NCI-H1105 (cell line): ENCODE measurements around the gene SDK2.

Source experiments
- DNase-seq: peaks from one replicate; lab custom pipeline; 2025; lab: John Stamatoyannopoulos, UW

The SDK2 gene

DNA sequence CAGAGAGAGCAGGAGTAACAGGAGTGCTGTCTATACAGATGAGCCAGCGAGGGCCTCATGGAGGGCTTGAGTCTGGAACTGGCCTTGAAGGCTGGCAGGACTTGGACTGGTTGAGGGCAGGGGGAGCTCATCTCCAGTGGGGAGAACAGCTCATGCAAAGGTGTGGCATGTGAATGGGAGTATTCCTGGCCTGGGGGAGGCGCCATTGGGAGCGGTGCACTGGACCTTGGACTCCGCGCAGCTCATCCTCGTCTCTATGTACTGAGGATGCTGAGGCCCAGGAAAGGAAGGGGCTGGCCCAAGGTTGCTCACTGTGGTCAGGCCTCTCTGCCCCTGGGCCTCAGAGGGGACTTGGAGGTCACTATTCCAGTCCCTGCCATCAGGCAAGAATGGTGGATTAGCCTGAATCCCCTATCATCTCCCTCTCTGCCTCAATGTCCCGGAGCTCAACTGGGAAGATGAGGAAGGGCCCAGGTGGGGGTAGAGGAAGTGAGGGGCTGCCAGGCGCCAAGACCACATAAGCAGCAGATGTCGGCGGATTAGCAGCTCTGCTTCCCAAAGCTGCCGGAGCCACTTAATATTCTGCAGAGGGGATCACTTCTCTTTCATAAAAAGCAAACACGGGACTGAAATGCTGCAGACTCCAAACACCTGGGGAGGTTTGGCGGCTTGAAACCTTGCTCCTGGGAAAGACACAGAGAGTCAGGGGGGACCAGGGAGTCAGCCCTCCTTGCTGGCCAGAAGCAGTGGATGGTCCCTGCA, 88.9 kb downstream of the SDK2 start:
- no peak for DNase-seq

DNA sequence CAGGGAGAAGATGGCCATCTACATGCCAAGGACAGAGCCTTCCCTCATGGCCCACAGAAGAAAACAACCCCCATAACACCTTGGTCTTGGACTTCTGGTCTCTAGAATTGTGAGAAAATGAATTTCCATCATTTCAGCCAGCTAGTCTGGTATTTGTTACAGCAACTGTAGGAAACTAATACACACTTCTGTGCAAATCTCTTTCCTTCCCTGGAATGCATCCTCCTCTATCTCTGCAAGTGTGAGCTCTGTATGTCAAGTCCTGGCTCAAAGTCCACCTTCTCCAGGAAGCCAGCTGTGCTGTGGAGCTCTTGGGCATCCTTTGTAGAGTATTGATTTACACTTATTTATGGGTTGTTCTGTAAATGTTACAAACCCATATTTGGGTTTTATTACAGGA, 89.7 kb downstream of the SDK2 start:
- DNase-seq = no peak

DNA sequence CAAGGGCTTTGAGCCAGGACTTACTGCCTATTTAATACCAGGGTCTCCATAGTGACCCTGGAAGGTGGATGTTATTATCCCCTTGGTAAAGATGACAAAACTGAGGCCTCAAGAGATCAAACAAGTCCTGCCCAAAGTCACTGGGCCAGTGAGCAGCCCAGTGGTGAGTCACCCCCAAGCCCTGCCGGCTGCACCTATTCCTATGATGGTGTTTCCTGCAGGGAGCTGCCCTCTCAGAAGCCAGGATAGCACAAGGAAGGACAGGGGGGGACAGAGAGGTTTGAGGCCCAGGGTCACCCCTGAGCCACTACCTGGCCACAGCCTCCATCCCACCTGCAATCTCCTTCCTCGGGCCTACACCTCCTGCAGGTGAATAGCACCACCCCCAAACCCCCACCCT, 90.9 kb downstream of the SDK2 start:
- DNase-seq = no peak

DNA sequence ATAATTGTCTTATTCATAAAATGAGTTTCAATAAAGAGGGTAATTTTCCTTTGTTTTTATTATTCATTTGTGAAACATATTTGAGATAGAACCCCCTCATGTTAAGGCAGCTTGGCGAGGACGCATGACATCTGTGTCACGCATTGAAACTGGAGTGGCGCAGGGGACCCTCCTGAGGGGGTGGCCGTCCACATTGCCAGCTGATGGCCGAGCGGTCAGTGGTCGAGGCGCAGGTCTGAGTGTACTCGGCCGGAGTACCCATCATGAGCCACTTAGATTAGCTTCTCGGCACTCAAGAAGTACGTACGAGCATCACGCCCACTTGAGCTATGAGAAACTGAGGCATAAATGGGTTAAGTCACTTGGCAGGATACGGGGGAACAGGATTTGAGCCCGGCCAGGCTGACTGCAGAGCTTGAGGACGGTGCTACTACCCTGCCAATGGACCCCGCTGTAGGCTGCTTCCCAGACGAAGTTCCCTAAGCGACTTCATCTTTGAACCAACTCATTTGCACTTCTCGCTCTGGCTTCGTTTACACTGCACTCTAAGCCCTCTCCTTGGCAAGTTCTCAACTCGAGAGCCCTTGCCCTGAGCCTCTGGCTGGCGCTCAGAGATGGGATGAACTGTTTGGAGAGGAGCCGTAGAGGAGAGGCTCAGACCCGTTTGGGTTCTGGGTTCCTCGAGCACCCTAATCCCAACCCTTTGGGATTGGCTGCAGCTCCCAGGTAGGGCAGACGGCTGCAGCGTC, 91.8 kb downstream of the SDK2 start:
- DNase-seq = no peak

DNA sequence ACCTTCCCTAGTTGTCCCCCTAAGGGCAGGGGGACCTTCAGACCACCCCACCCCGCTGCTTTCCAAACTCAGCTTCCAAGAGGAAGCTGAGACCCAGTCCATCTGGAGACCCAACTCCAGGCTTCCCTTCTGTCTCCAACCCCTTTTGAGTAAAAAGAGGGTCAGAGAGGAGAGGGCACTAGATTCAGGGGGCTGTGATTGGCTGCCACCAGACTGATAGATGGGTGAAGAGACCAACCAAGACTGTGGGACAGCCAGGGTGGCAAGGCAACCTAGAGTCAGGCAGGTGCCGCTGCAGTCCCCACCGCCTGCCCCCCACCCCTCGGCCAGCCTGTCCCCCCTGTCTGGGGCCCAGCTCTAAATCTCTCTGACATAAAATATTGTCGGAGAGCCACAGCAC, 92.5 kb downstream of the SDK2 start:
- DNase-seq = no peak

DNA sequence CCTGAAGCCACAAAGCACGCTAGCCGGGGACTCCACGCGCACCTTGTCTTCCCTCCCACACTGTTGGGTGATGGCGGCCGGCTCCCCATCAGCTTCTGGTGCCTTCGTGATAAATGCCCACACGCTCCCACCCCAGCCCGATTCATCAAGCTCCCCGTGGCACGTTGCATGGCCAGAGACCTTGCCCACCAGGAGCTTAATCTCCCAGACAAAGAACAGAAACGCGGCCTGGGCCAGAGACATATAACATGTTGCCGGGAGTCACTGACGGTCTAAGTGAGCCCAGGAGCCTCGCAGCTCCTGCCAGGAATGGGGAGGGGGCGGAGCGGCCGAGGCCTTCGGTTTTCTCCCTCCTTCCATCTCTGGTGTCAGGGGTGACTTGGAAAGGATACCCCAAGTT, 93.1 kb downstream of the SDK2 start:
- no peak for DNase-seq

DNA sequence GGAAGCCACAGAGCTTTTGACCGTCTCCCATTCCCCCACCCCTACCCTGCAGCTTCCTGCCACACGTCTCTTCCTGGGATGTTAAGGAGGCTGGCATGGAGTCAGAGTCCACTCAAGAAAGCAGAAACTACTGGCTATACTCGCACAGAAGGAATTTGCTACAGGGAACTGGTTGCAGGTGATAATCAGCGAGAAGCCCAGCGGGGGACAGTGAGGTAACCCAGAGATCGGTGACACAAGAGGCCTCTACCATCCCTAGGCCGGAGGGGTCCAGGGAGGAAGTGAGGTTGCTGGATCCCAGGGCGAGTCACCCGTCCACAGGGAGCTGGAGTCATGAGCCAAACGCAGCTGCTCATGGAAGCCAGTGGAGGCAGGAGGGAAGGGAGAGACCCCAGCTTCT, 93.7 kb downstream of the SDK2 start:
- no peak for DNase-seq

DNA sequence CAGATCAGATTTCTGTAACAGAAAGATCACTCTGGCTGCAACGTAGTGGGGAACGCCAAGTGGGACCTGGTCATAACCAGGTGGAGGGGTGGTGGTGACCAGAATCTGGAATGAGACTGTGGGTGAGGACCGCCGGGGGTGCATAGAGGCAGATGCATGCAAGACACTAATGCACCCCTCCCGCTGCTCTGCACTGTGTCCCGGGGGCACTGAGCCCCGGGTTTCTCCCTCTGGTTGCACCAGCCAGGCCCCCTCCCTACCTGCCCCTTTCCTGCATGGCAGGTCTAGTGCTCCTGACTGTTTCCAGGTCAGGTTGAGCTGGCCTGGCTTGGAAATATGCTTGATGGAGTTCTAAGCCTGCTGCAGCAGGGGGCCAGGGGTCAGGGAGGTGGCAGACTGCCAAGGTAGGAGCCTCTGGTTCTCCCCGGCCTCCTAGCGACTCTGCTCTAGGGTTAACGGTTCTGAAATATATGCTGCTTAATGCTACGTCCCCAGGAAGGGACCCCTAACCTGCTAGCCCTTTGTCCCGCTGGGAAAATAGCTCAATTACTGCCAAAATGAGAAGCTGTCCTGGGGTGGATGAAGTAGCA, 94.3 kb downstream of the SDK2 start:
- DNase-seq = no peak

DNA sequence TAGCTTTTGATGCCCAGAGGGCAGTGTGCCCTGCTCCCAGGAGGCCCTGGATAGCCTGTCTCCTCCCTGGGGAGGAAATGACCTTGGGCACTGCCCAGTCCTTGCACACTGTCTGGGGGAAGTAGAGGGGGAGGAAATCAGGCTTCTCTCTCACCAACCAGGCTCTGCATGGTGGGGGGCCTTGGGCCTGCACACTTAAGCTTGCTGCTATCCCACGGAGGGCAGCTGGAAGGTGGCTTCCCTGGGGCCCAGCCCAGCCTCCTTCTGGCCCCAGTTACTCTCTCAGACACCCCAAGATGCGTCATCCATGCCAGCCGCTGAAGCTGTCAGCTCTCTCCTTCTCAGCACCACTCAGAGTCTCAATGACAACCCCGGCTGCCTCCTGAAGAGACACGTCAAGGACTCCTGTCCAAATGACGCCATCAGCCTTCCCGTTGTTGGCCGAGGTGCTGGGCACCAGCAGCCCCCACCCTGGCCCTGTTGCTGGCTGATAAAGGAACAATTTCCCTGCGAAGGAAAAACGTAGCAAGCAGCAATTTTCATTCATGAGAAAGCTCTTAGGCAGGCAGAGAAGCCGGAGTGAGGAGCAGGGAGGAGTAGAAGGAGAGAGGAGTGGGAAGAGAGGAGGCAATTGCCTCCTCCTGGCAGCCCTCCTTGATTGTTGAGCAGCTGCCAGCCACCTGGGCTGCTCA, 95.5 kb downstream of the SDK2 start:
- no peak for DNase-seq

DNA sequence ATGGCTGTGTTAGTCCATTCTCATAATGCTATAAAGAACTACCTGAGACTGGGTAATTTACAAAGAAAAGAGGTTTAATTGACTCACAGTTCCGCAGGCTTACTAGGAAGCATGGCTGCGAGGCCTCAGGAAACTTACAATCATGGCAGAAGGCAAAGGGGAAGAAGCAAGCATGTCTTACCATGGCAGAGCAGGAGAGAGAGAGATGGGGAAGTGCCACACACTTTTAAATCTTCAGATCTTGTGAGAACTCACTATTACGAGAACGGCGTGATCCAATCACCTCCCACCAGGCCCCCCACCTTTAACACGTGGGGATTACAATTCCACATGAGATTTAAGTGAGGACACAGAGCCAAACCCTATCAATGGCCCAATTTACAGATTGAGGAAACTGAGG, 96.5 kb downstream of the SDK2 start:
- DNase-seq = no peak

DNA sequence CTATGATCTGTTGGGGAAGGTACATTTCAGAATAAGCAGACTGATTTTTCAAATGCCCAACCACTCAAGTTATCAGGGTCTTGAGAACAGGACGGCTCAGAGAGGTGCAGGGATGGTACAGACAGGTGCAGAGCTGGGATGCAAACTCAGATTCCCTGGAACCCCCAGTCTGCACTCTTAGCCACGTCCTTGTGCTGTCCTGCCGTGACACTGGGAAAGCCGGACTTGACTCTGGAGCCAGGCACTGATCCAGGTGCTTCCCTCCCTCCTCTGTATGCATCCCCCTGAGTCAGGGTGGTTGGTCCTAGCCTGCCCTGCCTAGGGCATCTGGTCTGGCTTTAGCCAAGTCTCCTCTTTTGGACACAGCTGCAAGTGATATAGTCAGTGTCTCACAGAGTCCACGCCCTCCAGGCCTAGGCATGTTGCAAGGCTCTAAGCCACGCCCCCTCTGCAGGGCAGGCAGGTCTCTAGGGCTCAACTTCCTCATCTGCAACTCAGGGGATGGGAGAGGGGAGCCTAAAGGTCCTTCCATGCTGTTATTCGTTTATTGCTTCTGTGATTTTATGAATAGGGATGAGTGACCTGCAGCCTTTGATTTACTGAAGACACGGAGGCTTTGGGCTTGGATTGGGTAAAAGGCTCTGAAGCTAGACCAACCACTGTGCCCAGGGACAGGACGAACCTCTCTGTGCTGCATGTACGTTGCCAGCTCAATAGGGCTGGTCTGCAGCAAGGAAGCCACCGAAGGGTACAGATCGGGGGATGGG, 97.3 kb downstream of the SDK2 start:
- DNase-seq = no peak

DNA sequence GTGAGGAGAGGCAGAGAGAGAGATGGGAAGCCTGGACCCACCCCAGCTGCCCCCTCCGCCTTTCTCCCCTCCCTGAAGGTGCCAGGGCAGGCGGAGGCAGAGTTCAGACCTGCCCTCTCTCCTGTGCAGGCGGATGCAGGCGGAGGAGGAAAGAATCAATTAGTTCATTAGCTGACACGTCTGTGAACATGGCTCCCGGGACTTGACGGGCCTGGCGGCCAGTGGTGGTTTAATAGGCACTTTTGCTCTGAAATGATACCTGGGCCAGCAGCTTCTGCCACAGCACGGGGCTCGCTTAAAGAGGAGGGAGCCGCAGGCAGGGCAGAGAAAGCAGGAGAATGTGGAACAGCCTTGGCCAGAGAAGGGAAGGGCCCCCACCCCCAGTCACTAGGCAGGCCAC, 98.1 kb downstream of the SDK2 start:
- no peak for DNase-seq

DNA sequence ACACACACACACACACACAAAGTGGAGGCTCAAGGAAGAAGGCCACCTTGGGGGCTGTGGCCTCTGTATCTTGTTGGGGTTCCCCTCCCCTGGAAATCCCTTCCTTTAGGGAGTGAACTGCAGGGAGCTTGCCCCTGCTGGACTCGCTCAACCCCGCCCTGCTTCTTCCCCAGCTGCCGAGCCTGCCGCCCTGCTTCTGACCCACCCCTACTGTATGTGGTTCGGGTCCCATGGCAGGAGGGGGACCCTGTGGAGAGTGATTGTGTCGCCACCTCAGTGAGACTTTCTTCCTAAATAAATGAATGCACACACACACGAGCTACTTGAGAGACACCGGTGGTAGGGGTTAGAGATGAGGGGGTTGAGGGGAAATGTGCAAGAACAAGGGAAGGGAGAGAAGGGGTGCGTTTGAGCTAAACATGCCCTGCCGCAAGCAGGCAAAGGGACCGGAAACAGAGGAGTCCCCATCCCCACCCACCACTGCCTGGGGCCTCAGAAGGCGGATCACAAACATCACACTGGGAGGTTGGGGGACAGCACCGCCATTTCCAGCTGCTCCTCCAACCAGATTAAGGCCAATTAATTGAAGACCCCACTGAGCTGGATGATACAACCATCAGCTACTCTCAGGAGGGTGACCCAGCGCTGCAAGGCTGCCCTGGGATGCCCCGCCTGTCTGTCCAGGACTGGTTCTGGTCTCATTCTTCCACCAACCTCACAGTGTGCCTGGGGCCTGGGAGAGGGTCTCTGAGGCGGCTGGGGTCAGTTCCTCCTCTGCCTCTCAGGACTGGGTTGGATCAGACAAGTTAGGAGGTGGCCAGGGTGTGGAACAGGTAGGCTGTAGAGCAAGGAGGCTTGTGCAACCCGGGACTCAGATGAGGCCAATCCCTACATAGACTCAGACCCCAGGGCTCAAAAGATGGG, 98.9 kb downstream of the SDK2 start:
- no peak for DNase-seq

DNA sequence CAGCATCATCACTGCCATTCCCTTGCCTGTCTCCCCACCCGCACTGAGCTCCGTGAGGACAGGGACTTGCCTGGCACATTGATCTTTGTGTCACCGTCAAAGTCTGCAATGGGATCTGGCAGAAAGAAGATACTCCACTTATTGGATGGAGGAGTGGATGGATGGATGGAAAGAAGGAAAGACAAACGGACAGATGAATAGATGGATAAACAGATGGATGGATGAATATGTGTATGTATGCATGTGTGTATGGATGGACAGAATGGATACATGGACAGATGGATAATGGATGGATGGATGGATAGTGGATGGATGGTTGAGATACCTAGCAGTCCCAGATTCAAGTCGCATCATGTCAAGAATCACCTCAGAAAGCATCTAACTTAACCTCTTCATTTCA, 99.9 kb downstream of the SDK2 start:
- DNase-seq = no peak

DNA sequence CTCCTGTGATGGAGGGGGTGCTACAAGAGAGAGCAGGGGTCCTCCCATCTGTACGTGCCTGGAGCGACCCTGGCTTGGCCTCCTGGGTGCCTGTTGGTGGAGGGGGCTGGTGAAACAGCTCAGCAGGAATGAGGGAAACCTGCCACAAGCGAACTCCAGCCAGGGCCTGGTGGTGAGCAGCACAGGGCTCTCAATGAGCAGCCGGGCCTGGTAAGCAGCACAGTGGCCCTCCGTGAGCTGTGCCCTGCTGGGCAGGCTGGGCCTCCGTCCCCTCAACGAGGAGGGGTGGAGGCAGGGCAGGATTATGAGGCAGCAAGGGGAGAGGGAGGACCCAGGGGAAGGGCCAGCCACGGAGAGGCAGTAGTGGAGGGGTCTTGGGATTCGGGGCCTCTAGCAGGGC, 101.9 kb downstream of the SDK2 start:
- no peak for DNase-seq

DNA sequence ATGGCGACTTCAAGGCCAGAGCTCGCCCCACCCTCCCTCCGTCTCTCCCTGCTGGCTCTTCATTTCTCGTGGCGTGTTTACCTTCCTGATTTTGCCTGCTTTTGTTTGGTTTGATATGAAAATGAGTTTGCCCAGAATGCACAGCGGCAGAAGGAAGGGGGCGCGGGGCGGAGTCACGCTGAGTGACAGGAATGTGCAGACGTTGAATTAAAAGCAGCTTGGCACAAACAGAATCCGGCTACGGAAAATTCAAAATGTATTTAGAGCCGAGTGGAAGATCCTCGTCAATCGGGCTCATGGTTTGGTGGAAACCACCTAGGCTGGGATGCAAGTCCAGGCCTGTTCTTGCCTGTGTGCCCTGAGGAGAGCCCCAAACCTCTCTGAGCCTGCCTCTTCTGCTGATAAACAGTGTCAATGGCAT, 102.7 kb downstream of the SDK2 start:
- no peak for DNase-seq

DNA sequence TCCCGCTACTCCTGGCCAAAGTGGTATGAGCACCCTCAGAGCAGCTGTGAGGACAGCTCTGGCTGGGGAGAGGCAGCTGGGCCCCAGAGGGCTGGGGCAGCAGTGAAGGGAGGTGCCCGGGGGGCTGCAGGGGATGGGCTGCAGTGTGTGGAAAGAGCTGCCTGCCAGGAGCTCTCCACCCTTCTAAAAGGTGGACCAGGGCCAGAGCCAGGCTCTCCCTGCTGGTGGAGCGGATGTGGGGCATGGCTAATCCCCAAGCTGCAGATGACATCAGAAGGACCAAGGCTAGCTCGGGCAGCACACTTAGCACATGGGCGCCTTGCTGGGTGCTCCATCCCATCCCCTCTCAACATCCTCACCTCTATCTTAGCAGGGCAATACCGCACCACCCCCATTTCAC, 103.1 kb downstream of the SDK2 start:
- no peak for DNase-seq

DNA sequence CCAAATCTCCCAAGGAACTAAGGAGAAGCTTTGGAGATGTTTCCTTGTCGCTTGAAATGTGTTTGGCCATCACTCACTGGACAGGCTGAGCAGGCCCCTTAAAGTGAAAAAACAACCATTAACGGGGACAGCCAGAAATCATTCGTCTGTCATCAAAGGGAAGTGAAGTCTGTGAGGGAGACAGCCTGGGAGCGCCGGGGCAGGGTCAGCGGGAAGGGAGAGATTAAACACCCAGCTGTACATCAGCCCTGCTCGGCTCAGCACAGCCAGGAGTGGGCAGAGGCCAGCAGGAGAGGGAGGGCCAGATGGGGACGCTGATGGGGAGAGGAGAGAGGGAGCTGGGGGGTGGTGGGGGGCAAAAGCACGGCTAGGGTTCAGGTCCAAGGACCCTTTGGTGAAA, 105.1 kb downstream of the SDK2 start:
- DNase-seq = no peak

DNA sequence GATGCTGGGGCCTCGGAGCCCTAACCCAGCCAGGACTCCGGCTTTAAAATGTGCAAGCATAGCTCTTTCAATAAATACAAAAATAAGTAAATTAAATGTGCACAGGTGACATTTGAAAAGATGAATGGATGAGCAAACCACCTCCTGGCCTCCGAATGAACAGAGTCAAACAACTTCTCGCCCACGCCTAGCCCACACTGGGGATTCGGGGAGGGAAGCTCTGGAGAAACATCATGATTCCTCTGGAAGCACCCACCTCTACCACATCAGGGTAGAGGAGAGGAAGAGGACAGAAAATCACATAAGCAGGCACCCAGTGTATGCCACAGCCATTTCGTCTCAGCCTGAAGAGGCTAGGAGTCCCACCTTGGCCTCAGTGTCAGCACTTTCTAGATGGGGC, 105.8 kb downstream of the SDK2 start:
- DNase-seq = no peak

DNA sequence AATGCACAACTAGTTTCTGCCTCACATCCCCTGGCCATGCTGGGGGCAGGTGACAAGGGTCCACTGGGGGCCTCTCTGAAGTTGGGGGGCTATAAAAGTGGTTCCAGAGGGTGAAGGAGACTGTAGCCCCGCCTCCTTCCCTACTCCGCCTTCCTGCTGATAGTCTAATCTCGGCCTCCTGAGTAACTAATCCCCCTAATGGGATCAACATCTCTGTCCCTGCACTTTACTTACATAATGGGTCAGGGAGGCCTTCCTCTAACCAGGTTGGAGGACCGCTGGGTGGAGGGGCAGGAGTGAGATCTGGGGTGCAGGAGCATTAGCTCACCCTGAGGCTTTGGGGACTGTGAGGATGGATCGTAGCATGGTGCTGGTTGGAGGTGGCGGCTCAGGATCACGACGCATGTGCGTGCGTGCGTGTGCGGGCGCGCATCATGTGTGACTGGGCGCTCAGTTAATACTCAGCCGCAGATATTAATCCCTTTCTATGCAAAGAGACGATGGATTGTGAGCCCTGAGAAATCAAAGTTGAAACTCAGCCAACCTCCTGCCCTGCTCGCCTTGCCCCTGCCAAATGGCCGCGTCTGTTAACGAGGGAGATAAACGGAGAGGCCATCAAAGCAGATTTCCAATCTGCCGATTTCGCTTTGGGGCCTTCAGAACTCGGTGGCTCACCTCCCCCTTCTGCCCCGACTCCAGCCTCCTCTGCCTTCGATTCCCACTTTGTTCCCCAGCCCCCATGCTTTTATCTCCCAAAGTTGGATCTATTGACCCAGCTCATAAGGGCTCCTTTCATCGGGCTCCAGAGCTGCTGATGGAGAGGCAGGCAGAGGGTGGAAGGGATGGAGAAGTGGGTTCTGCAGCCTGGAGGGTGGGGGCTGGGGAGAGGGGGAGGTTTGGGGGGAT, 107.3 kb downstream of the SDK2 start:
- DNase-seq = no peak
